ENCODE results near the gene CDH23. TPM values are rescaled to one million over a fixed set of nuclear protein-coding genes. Genes with fewer than 3 reads are reported as not detected.

The CDH23 gene
- total RNA-seq, 1 donor from 2014 or later, result 9.4 TPM

DNA sequence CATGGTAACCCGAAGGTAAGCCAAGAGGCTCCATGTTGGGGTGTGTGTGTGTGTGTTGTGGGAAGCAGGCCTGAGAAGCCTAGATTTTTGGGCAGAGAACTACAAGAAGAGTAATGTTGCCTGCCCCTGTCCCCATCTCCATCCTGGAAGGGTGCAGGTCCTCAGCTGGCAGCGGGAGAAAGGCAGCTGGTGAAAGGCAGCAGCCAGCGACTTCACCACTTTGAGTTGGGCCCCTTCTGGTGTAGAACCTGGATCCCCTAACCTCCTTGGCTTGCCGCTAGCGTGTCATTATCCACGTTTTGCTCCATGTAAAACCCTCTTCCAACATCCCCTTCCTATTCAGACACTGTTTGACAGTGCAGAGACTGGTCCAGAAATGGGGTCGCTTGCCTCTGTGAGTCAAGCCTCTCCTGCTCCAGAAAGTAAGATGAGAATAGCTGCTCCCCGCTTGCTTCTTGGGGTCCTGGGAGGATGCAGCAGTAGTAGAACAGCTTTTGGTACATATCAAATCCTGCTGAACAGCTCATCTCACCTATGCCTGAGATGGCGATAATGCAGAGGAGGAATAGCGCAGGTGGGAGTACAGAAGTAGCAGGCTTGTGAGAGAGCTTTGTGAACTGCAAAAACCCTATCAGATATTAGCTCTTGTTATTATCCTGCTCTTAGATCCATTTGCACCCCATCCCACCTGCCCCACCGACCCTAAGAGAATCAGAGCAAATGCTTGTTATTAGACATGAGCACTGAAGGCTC, 22.1 kb upstream of the CDH23 start:
- DNase-seq (ENCODE audit: extremely low spot score, unreplicated experiment), result no peak
- Mint-ChIP-seq H3K4me1 (ENCODE audit: unreplicated experiment) (peaks cover 9% of the 10 kb centered on the region), H3K27ac (no peak overlapping the region), H3K9me3 (peaks cover 5% of the 10 kb centered on the region), H3K36me3 (no peaks in the 10 kb centered on the region), H3K27me3 (peaks cover 15% of the 10 kb centered on the region), H3K4me3 (no peak overlapping the region)
- TF ChIP-seq CTCF (conservative IDR thresholded peaks at IDR 0.05), result no peak

DNA sequence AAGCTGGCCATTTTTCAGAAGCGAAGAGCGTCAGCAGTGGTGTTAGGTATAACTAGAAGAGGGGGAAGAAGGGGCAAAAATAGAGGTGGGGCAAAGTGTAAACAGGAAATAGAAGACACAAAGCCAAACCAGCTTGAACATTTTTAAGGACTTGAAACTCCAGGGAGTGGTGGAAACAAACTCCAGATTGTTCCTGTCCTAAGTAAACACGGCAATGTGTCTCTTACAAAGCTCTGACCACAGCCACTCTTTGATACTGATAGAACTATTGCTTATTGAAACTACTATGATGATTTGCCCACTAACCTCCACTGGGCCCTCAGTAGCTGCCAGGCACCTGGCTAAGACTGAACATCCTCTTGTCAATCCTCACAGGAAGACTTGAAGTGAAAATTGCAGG, 20.8 kb upstream of the CDH23 start:
- Mint-ChIP-seq H3K4me1 (ENCODE audit: unreplicated experiment) (peaks cover 9% of the 10 kb centered on the region), H3K4me3 (peak overlapping the region; percentile 59), H3K27ac (no peak overlapping the region), H3K27me3 (peaks cover 15% of the 10 kb centered on the region), H3K36me3 (no peaks in the 10 kb centered on the region), H3K9me3 (peaks cover 5% of the 10 kb centered on the region)
- DNase-seq (ENCODE audit: extremely low spot score, unreplicated experiment), result no peak
- TF ChIP-seq CTCF (conservative IDR thresholded peaks at IDR 0.05), result no peak

GRCh38 chr10:71378336-71379117, 18.2 kb upstream of the CDH23 start:
- H3K27me3 Mint-ChIP-seq, result peaks cover 7% of the 10 kb centered on the region
- no peak for DNase-seq (ENCODE audit: extremely low spot score, unreplicated experiment)

DNA sequence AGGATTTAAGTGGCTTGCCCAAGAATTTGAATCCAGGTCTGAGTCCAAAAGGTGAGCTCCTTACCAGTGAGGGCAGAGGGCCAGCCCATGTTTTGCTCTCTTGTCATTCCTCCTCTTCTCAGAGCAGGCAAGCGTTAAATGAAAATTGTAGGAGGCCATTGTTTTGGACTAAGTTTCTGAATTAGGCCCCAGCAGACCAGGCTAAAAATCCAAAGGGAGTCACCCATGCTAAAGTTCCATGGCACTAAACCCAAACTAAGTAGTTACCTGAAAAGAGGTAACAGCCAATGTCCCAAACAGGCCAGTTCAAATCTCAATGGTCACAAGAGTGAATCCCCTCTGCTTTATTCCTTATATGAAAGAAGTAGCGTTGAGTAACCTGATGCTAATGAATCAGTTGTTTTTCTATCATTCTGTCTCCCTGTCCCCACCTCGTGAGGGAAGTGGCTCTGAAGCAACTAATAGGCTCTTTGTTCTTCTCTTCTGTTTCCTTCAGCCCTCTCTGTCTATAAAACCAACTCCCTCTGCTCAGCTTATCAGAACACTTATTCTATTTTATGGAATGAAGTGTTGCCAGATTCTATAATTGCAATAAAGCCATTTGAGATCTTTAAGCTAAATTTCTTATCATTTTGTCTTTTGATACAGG, 17.5 kb upstream of the CDH23 start:
- TF ChIP-seq CTCF (conservative IDR thresholded peaks at IDR 0.05), result no peak
- Mint-ChIP-seq H3K4me1 (ENCODE audit: unreplicated experiment) (peaks cover 9% of the 10 kb centered on the region), H3K36me3 (no peaks in the 10 kb centered on the region), H3K9me3 (peaks cover 5% of the 10 kb centered on the region), H3K27ac (no peak overlapping the region), H3K4me3 (no peak overlapping the region), H3K27me3 (peaks cover 7% of the 10 kb centered on the region)
- DNase-seq (ENCODE audit: extremely low spot score, unreplicated experiment), result no peak

More at GRCh38 chr10:71378336-71379117, 18.2 kb upstream of the CDH23 start:
- H3K4me3 Mint-ChIP-seq, result peak overlapping the region; percentile 13
- no peak for TF ChIP-seq CTCF (conservative IDR thresholded peaks at IDR 0.05)
- peaks cover 9% of the 10 kb centered on the region for H3K4me1 Mint-ChIP-seq (ENCODE audit: unreplicated experiment)
- peaks cover 5% of the 10 kb centered on the region for H3K9me3 Mint-ChIP-seq
- H3K27ac Mint-ChIP-seq, result peak overlapping the region; percentile 29
- no peaks in the 10 kb centered on the region for H3K36me3 Mint-ChIP-seq

GRCh38 chr10:71380841-71381240, 15.9 kb upstream of the CDH23 start:
- H3K4me3 Mint-ChIP-seq, result no peak overlapping the region
- H3K27ac Mint-ChIP-seq, result no peak overlapping the region
- peaks cover 5% of the 10 kb centered on the region for H3K9me3 Mint-ChIP-seq
- peaks cover 8% of the 10 kb centered on the region for H3K27me3 Mint-ChIP-seq
- TF ChIP-seq CTCF (conservative IDR thresholded peaks at IDR 0.05), result no peak
- peaks cover 9% of the 10 kb centered on the region for H3K4me1 Mint-ChIP-seq (ENCODE audit: unreplicated experiment)
- no peaks in the 10 kb centered on the region for H3K36me3 Mint-ChIP-seq
- no peak for DNase-seq (ENCODE audit: extremely low spot score, unreplicated experiment)
